SH-SY5Y (cell line): ENCODE results near the gene ADCY5.

ENCODE experiments used
- GATA2 ChIP-seq: IDR thresholded peaks from 2 replicates; pipeline ENCODE4 v1.6.1; 2011; ENCODE audit warnings: mild to moderate bottlenecking, low read depth, low read length
- GATA3 ChIP-seq: IDR thresholded peaks from 2 replicates; pipeline ENCODE4 v1.6.1; 2011; ENCODE audit warnings: low read depth, mild to moderate bottlenecking, low read length, moderate library complexity

- TF ChIP-seq GATA3 (no peak), GATA2 (no peak)
Observed at GRCh38 chr3:123378409-123378915, 70.4 kb downstream of the ADCY5 start.
